ENCODE measurements around the gene MRPL44.
A peak's percentile ranks its signal among the peaks of the same experiment; 100 is the strongest.
"Not testable (repeated sequence)": the region's sequence is repeated elsewhere in the genome, so short reads cannot be mapped to it uniquely, and the experiment has no call there.

The MRPL44 gene

GRCh38 chr2:223936862-223937326, 20.4 kb upstream of the MRPL44 start:
- DNase-seq = no peak

- DNase-seq = no peak
These were observed 19.7 kb upstream of the MRPL44 start for GRCh38 chr2:223937535-223937934.

DNA sequence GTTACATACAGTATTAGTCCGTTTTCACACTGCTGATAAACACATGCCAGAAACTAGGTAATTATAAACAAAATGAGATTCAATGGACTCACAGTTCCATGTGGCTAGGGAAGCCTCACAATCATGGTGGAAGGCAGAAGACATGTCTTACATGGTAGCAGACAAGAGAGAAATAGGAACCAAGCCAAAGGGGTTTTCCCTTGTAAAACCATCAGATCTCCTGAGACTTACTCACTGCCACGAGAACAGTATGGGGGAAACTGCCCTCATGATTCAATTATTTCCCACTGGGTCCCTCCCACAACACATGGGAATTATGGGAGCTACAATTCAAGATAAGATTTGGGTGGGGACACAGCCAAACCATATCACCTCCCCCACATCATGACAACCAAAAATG, 17.8 kb upstream of the MRPL44 start:
- DNase-seq = not testable (repeated sequence)

DNA sequence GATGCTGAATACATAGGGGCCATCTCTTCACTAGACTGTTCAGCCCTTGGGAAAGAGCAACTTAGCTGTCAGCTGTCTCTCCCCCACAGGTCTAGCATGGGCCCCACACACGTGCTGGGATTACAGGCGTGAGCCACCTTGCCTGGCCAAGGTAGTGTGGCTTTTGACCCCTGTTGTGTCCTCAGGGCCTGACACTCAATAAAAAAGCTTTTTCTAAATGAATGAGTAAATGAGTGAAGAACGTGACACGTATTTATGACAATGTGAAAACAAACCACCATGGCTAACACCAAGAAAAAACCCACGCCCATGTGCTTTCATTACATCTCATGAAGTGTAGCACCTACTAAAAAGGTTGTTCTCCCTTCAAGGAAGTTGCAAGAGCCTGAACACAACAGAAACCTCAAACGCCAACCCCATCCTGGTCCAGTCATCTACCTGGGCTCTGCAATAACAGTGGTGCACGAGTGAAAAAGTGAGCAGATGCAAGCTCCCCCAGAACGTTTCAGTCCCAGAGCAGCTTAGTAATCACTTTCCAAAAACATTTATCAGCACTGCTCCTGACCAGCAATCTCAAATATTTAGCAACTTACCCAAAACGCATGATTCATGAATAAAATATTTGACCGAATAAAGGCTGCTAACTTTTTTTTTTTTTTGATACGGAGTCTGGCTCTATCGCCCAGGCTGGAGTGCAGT, 15.5 kb upstream of the MRPL44 start:
- no peak for DNase-seq

- DNase-seq = no peak
These were observed 14.1 kb upstream of the MRPL44 start for GRCh38 chr2:223943135-223943534.

DNA sequence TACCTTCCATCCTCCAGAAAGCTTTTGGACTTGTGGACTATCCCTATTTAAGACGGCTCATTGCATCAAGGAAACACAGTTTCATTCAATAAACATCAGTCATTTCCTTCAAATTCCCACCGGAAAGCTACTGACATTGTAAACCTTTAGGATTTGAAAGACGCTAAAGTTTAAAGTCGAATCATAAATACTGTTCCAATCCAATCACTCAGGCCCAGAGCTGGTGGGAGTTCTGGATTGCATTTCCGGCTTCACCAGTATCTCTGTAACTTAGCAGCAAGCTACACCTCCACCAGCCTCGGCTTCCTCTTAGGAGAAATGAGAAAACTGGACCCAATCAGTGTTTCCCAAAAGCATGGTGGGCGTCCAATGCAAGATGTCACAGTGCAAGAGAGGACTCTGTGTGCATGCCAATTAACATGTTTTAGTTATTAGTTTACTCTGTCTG, 13.7 kb upstream of the MRPL44 start:
- DNase-seq = no peak

- peak in 11 of 14 donors; percentile 11 to 55 (median 35) for DNase-seq
These were observed 13.0 kb upstream of the MRPL44 start for GRCh38 chr2:223944166-223944702.

- peak in 13 of 14 donors; percentile 43 to 90 (median 80) for DNase-seq
These were observed 12.3 kb upstream of the MRPL44 start, which contains the start of gene WDFY1 for GRCh38 chr2:223944703-223945531. TSS of gene WDFY1 (minus strand) at chr2:223945335. CDS start at chr2:223945284, 51 bp downstream.

- DNase-seq = no peak
These were observed 11.5 kb upstream of the MRPL44 start for GRCh38 chr2:223945755-223946154.

- no peak for DNase-seq
These were observed 9.5 kb upstream of the MRPL44 start for GRCh38 chr2:223947711-223948205.

GRCh38 chr2:223949241-223949840, 7.9 kb upstream of the MRPL44 start:
- DNase-seq = no peak

DNA sequence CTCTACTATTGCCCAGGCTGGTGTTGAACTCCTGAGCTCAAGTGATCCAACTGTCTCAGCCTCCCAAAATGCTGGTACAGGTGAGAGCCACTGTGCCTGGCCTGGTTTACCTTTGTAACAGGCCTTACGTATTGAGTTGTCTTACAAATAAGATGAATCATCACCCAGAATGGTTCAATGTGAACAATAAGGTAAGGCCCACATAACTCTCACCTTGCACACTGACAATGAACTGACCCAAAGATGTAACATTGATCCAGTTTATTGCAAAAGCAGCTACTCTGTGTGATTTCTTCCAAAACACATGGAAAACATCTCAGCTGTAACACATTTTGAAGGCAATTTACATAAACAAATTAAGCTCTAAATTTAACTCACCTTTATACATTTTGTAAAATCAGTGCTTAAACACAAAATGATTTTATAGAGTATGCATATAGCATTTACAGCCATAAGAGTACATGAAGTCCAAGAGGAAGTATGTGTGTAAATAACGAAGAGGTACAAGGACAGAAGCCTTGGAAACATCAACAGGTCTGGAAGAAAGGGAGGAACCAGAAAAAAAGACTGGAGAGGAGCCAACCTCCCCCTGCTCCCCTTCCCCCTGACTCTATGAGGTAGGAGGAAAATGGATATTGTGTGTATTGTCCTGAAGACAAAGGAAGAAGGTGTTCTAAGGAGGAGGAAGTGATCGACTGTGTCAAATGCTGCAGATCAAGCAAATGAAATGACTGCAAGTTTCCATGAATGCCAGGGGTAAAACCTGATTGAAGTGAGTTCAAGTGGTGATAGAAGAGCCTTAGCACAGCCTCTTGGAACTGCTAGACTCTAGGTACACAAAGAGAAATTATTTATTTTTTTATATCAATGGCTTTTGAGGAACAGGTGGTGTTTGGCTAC, 6.6 kb upstream of the MRPL44 start:
- no peak for DNase-seq

- DNase-seq = no peak
These were observed 4.8 kb upstream of the MRPL44 start for GRCh38 chr2:223952280-223952968.

DNA sequence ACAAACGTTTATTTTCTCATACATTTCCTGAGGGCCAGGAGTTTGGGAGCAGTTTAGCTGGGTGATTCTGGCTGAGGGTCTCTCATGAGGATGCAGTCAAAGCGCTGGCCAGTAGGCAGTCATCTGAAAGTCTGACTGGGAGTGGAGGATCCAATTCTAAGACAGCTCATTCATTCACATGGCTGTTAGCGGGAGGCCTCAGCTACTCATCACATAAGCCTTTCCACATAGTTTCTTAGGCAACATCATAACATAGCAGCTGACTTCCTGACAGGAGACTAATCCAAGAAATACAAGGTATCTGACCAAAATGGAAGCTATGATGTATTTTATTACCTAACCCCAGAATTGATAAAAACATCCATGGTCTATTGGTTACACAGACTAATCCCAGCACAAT, 2.9 kb upstream of the MRPL44 start:
- no peak for DNase-seq

DNA sequence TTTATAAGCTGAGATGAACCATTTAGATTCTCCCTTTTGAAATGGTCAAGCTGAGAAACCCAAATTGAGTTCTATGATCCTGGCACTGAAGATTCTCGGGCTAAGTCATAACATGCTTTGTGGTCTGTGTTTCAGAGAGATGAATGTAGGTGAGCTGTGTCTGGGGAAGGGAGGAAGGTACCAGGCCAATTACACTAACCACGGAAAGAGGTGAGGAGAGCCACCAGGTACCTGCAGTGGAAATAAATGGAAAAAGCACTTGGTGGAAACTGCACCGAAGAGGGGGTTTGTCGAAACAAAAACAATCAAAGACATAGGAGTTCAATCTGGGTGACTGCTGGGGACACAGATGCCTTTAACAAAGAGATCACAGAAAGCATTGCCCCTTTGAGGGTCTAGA, 963 bp upstream of the MRPL44 start:
- DNase-seq = no peak

DNA sequence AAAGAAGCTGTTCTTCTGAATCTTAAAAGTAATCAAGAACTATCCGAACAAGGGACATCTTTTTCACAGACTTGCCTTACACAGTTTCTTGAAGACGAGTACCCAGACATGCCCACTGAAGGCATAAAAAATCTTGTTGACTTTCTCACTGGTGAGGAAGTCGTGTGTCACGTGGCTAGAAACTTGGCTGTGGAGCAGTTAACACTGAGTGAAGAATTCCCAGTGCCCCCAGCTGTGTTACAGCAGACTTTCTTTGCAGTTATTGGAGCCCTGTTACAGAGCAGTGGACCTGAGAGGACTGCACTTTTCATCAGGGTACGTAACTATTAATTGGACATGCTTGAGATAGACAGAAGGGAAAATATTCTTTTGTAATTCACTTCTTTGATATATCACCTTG, 2.4 kb downstream of the MRPL44 start:
- peak in 8 of 14 donors; percentile 4 to 38 (median 15) for DNase-seq

GRCh38 chr2:223967981-223968380, 10.7 kb downstream of the MRPL44 start:
- no peak for DNase-seq

DNA sequence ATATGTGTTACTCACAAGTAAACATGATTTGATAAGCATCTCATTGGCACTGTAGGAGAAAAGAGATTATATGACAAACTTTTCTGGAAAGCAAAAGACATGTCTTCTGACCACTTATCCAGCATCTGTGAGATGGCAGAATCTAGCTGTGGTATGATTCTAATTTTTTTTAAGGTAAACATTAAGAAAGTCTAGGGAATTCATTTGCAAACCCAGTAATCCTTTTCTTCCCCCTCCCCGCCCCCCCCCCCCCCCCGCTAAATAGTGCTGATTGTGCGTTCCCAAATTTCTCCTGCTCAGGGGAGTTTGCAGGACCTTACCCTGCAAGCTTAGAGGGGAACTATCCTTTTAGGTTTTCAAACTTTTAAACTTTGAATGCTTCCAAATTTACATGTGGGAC, 12.1 kb downstream of the MRPL44 start:
- DNase-seq = no peak

GRCh38 chr2:223969856-223970255, 12.6 kb downstream of the MRPL44 start:
- DNase-seq = no peak

GRCh38 chr2:223970343-223971128, 13.3 kb downstream of the MRPL44 start:
- peak in 4 of 14 donors; percentile 3 to 43 (median 17) for DNase-seq
